Left ventricle myocardium superior (tissue), 1 donor: Measurements from ENCODE around the gene CMIP. TPM values are rescaled to one million over a fixed set of nuclear protein-coding genes. Genes with fewer than 3 reads are reported as not detected.
A peak's percentile ranks its signal among the peaks of the same experiment; 100 is the strongest.
"Not testable (repeated sequence)": the region's sequence is repeated elsewhere in the genome, so short reads cannot be mapped to it uniquely, and the experiment has no call there.

ENCODE experiments used
- ATAC-seq: fragments of 200-7000 bp; cut with Tn5 transposase; one replicate; pipeline ENCODE4 v1.9.1; 2020; ENCODE audit warnings: mild to moderate bottlenecking, moderate library complexity
- DNase-seq: peaks from one replicate; pipeline ENCODE4 v3.0.0-alpha.2; 2020
- intact Hi-C: fragments of 100-400 bp; cut with micrococcal nuclease; formaldehyde crosslinking; loops from one replicate; pipeline ENCODE4 v1.11.0; 2022
- long read RNA-seq: library from polyadenylated mRNA; unstranded; transcript quantifications from one replicate; pipeline ENCODE4 v2.0.0, GENCODE V29; 2021
- total RNA-seq: library from RNA; stranded (reverse); fragmentation: NEBNext Ultra II Directional; extraction: Animal tissue kit (Norgen Biotek cat#: 25700); gene quantifications from one replicate; pipeline ENCODE4 v1.2.1, GENCODE V29; 2021
- donor health status: DM: no; HTN: yes; CAD: no; lungs with severe emphysema.

Gene CMIP
- 9.7 TPM for total RNA-seq
- long read RNA-seq, partial matches to known transcripts, result 0 of 3 reads
- long read RNA-seq, other reads (novel, unspliced or antisense), result 3 of 3 reads

DNA sequence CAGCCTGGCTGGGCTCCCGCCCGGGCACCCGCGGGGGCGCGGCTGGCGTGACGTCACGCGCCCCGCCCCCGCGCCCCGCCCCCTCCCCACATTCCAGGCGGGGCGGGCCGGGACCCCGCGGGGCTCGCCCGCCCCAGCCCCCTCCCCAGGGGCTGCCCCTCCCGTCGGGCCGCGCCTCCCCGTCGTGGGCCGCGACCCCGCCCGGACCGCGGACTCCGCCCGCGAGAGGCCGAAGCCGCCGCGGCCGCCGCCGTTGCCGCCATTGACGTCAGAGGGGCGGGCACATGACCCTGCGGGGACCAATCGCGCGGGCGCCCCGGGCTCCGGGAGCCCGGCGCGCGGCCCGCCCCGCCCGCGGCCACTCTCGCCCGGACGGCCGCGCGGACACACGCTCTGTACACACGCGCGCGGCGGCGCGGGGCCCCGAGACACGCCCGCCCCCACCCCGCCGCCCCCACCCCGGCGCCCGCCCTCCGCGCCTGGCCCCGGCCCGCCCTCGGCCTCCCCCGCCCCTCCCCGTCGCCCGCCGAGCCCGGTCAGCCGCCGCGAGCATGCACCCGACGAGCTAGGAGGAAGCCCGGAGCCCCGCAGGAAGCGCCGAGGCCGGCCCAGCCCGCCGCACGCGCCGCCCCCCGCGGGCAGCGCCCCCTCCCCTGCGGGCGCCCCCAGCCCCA is at the start of gene CMIP:
CMIP (plus strand) TSS at position 361 of the 674 bp plus-strand sequence.
- ATAC-seq (peak; percentile 92), DNase-seq (peak; percentile 92)
- intact Hi-C loops, result no loop called here

- DNase-seq, result no peak
- intact Hi-C loops, result no loop called here
- peak; percentile 90 for ATAC-seq
Observed at GRCh38 chr16:81394966-81395655, 49.5 kb upstream of the CMIP start.

GRCh38 chr16:81397058-81397878 is 47.3 kb upstream of the CMIP start:
- intact Hi-C loops, result no loop called here
- ATAC-seq (no peak), DNase-seq (no peak)

- ATAC-seq (no peak), DNase-seq (no peak)
- intact Hi-C loops, result no loop called here
Observed at GRCh38 chr16:81397879-81398520, 46.6 kb upstream of the CMIP start.

GRCh38 chr16:81399909-81400308 is 44.7 kb upstream of the CMIP start:
- intact Hi-C loops, result loop anchor here (10.0 kb wide), 1 partner anchor 325 kb away; no protein-coding TSS in a partner anchor
- DNase-seq (no peak), ATAC-seq (no peak)

DNA sequence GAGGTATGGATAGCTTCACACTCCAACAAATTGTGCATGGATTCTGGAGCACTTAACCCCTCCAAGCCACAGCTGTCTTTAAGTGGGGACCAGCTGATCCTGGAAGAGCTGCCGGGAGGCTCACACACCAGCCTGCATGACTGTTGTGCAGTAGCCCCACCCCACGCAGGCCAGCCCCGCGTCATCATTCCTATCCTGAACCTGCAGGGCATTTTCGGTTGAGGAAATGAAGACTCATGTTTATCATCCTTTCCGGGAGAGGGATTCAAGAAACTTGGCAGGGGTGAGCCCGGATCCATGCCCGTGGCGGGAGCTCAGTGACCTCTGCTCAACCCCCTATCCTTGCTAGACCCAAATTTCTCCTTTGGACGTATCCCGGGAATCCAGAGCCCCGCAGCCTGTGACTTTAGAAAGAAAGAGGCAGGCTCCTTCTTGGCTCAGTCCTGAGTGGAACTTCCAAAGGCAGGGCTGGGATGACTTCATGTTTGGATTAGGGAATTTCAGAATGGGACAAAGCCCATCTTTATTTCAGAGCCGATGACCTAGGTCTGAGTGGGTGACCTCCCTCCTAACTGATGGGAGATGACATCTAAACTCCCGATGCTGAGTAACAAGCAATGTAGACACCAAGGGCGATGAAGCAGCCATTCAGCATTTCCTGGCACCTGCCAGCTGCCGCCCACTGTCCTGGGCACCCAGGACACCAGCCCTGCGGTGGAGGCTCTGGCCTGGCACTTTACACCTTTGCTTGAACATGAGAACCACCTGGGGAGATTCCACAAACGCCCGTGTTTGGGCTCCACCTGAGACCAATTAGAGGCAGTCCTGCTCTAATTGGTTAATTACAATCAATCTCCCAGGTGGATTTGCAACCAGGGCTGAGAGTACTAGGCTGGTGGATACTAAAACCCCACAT is 43.3 kb upstream of the CMIP start:
- ATAC-seq, result peak; percentile 26
- intact Hi-C loops, result loop anchor here (10.0 kb wide), 1 partner anchor 324 kb away; no protein-coding TSS in a partner anchor
- DNase-seq, result no peak

GRCh38 chr16:81403208-81403600 is 41.4 kb upstream of the CMIP start:
- DNase-seq (no peak), ATAC-seq (no peak)
- intact Hi-C loops, result loop anchor here (10.0 kb wide), 1 partner anchor 322 kb away; no protein-coding TSS in a partner anchor

GRCh38 chr16:81403601-81404391 is 40.8 kb upstream of the CMIP start:
- intact Hi-C loops, result loop anchor here (10.0 kb wide), 1 partner anchor 321 kb away; no protein-coding TSS in a partner anchor
- DNase-seq (peak; percentile 92), ATAC-seq (peak; percentile 95)

GRCh38 chr16:81405002-81405401 is 39.6 kb upstream of the CMIP start:
- ATAC-seq, DNase-seq: not testable (repeated sequence)
- intact Hi-C loops, result loop anchor here (10.0 kb wide), 1 partner anchor 320 kb away; no protein-coding TSS in a partner anchor

DNA sequence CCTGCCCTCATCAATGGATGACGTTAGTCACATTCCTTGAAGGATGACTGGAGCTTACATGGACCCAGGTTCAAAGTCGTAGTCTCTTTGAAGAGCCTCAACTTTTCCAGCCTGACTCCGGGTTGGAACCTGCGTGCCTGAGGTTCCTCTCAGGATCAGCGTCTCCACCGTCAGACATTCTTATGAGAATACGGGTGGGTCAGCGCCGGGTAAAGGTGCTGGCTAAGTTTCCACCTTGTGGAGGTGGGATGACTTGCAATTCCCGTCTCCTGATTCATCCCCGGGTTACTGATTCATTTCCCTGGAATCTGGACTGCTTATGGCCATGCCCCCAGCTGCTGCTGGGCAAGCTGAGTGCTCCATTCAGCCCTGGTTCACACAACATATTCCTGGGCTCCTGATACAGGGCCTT is 38.9 kb upstream of the CMIP start:
- DNase-seq (no peak), ATAC-seq (no peak)
- intact Hi-C loops, result loop anchor here (10.0 kb wide), 1 partner anchor 319 kb away; no protein-coding TSS in a partner anchor

GRCh38 chr16:81408409-81408950 is 36.1 kb upstream of the CMIP start:
- intact Hi-C loops, result loop anchor here (10.0 kb wide), 1 partner anchor 316 kb away; no protein-coding TSS in a partner anchor
- DNase-seq (no peak), ATAC-seq (no peak)

GRCh38 chr16:81409016-81409556 is 35.5 kb upstream of the CMIP start:
- no peak for ATAC-seq

DNA sequence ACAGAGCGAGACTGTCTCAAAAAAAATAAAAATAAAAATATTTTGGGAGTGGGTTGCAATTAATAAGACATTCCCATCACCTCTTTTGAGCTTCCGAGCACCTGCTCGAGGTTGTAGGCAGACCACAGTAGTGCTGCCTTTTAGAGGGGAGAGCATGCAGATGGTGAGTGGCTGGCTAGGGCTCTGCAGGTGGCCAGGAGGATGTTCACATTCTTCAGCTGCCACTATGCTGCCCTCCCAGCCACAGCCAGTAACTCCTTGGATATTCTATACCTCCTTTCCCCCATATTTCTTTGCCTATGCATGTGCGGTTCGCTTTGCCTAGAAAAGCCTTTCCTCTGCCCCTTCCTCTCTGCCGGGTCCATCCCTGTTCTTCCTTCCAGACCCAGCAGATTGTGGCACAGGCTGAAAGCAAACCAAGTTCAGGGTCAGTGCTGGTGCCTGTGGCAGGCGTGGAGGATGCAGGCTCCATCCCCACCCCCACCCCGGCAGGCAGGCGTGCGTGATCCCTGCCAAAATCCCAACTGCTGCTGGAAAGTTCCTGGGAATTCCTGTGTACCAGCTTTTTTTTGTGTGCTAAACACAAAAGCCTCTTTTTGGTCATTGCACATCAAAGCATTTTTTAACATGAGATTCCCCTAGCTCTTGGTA is 33.8 kb upstream of the CMIP start:
- ATAC-seq (no peak), DNase-seq (no peak)
- intact Hi-C loops, result no loop called here

More at GRCh38 chr16:81409016-81409556, 35.5 kb upstream of the CMIP start:
- intact Hi-C loops, result loop anchor here (10.0 kb wide), 1 partner anchor 316 kb away; no protein-coding TSS in a partner anchor
- DNase-seq, result no peak

GRCh38 chr16:81413245-81413990 is 31.2 kb upstream of the CMIP start:
- DNase-seq (no peak), ATAC-seq (no peak)
- intact Hi-C loops, result no loop called here

GRCh38 chr16:81415751-81416150 is 28.9 kb upstream of the CMIP start:
- no peak for DNase-seq
- intact Hi-C loops, result no loop called here
- ATAC-seq, result no peak
